Sigmoid colon (tissue), 7 donors: Measurements from ENCODE around the gene S100A6. TPM values are rescaled to one million over a fixed set of nuclear protein-coding genes. Genes with fewer than 3 reads are reported as not detected.

Experiments
- DNase-seq: peaks from one replicate; pipeline ENCODE4 v3.0.0-alpha.2; 2019
- H3K27ac ChIP-seq, 4 donors: fragments of 200-600 bp; sonication (generic); one replicate each; pipeline ENCODE4 v1.5.1; 2016 to 2019; ENCODE audit warnings: mild to moderate bottlenecking in 1 of 4
- H3K27me3 ChIP-seq, 3 donors: fragments of 200-600 bp; sonication (generic); one replicate each; pipeline ENCODE4 v1.5.1; 2019; ENCODE audit warnings: mild to moderate bottlenecking in 1 of 3
- H3K36me3 ChIP-seq, 4 donors: fragments of 200-600 bp; sonication (generic); one replicate each; pipeline ENCODE4 v1.5.1; 2016 to 2019
- H3K4me1 ChIP-seq, 4 donors: fragments of 200-600 bp; sonication (generic); one replicate each; pipeline ENCODE4 v1.5.1; 2017 to 2019
- H3K4me3 ChIP-seq, 4 donors: fragments of 200-600 bp; sonication (generic); one replicate each; pipeline ENCODE4 v1.5.1; 2017 to 2019; ENCODE audit warnings: mild to moderate bottlenecking in 2 of 4, moderate library complexity in 1 of 4
- H3K9me3 ChIP-seq, 4 donors: fragments of 200-600 bp in 3 of 4; sonication (generic) in 3 of 4; one replicate each; pipeline versions ENCODE4 v1.5.1 to v1.6.1; 2013 to 2019
- EP300 ChIP-seq, 4 donors: sonication (generic); formaldehyde crosslinking; IDR thresholded peaks; one replicate each; pipeline ENCODE4 v1.6.1; 2017; ENCODE audit warnings: antibody characterized with exemption in 4 of 4
- POLR2A ChIP-seq, 2 donors: fragments of 450-650 bp; IDR thresholded peaks; one replicate each; pipeline ENCODE4 v1.6.1; 2016; ENCODE audit warnings: antibody characterized with exemption in 2 of 2, mild to moderate bottlenecking in 2 of 2, moderate library complexity in 2 of 2
- POLR2AphosphoS5 ChIP-seq, 4 donors: sonication (generic); formaldehyde crosslinking; IDR thresholded peaks; one replicate each; pipeline ENCODE4 v1.6.1; 2017; ENCODE audit warnings: antibody characterized with exemption in 4 of 4
- WGBS, 2 donors: extraction: QIAGEN DNeasy Blood & Tissue Kit; methylation state at CpG; one replicate each; pipeline ENCODE4 v1.1.7; 2013; 5-methylcytosine and 5-hydroxymethylcytosine counted together
- intact Hi-C: fragments of 100-400 bp; cut with DNase I; formaldehyde crosslinking; loops from one replicate; pipeline ENCODE4 v1.15.1; 2023
- polyA plus RNA-seq, 3 donors: library from polyadenylated mRNA; stranded (reverse); fragments of 200-250 nt; gene quantifications; one replicate each; pipeline ENCODE4 v1.2.3, GENCODE V29; 2013
- total RNA-seq, 4 donors: library from RNA; depleted of rRNA; stranded (reverse); fragments of >200 nt; gene quantifications; one replicate each; pipeline ENCODE4 v1.1.0, GENCODE V29; 2016
- TF ChIP-seq, protein P1 (sequence below), 4 experiments: fragments of 450-650 bp in 3 of 4; fragments of 200-600 bp in 1 of 4; IDR thresholded peaks; one replicate each; pipeline ENCODE4 v1.5.1; 2016 to 2019; ENCODE audit warnings: antibody characterized with exemption in 4 of 4, mild to moderate bottlenecking in 3 of 4, moderate library complexity in 2 of 4
- donor health status: healthy with polysubstance abuse.
- donor health status: Bipolar disorder and iron deficiency.
- donor health status: healthy.

The S100A6 gene
- total and polyA plus RNA-seq, 7 donors: 445 to 7,223 (median 1,159) TPM

DNA sequence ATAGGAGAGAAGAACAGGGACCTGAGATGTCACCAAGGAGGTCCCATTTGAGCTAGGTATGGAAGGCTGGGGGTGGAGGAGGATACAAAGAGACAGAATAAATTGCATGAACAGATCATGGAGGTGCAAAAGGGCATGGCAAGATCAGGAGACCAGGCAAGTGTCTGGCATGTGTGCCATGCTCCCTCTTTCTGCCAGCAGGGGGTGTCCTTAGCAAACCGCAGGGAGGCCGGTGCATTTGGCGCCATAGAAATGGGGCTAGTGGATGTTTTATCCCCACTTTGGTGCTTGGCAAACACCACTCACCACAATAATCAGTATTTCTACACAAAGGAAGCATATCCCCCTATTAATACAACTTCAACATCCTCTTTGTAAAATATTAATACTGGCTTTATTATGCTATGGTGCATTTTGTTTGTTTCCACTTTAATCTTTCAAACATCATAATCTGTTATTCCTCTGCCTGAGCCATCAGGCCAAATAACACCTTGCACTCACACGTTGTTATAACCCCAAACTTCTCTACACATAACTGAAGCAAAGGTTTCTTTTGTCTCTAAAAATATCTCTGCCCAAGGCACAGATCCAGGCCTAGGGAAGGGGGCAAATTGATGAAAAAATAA lies 25.9 kb downstream of the S100A6 start:
- no peak for TF ChIP-seq EP300 (IDR thresholded peaks at IDR 0.05)
- TF ChIP-seq, protein P1, sequence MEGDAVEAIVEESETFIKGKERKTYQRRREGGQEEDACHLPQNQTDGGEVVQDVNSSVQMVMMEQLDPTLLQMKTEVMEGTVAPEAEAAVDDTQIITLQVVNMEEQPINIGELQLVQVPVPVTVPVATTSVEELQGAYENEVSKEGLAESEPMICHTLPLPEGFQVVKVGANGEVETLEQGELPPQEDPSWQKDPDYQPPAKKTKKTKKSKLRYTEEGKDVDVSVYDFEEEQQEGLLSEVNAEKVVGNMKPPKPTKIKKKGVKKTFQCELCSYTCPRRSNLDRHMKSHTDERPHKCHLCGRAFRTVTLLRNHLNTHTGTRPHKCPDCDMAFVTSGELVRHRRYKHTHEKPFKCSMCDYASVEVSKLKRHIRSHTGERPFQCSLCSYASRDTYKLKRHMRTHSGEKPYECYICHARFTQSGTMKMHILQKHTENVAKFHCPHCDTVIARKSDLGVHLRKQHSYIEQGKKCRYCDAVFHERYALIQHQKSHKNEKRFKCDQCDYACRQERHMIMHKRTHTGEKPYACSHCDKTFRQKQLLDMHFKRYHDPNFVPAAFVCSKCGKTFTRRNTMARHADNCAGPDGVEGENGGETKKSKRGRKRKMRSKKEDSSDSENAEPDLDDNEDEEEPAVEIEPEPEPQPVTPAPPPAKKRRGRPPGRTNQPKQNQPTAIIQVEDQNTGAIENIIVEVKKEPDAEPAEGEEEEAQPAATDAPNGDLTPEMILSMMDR (IDR thresholded peaks at IDR 0.05): peak in 3 of 4 experiments; percentile 20 to 46 (median 42)
- DNase-seq: no peak
- 29 to 73% methylated on average over 4 of the region's 4 CpGs for WGBS, 2 donors
- no peaks in the 10 kb centered on the region for H3K36me3 ChIP-seq
- no peak overlapping the region for H3K27ac ChIP-seq
- intact Hi-C loops: loop anchor here (2.0 to 5.0 kb wide), 3 partner anchors 23 to 242 kb away; partner anchors contain the start of gene S100A14
- H3K9me3 ChIP-seq: no peaks in the 10 kb centered on the region
- peaks cover 0 to 39% (median 32%) of the 10 kb centered on the region in 4 donors for H3K4me1 ChIP-seq
- H3K27me3 ChIP-seq: no peaks in the 10 kb centered on the region
- H3K4me3 ChIP-seq: no peak overlapping the region

DNA sequence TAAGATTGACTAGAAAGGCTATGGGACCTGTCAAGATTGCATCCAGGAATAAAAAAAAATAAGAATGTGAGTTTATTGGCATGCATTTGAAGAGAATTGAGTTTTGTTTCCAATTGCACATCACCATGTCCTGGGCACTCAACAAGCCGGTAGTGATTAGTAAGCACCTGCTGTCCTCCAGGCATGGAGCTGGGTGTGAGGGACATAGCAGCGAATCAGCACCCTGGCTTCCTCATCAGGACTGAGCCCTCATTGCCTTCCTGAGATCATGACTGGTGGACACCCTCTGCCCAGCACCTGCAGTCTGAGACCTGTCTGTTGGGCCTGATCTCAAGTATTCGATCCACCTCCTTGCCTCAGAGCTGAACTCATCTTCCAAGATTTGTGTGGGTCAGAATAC lies 26.8 kb downstream of the S100A6 start:
- no peak overlapping the region for H3K27ac ChIP-seq
- no peak overlapping the region for H3K4me3 ChIP-seq
- no peaks in the 10 kb centered on the region for H3K27me3 ChIP-seq
- intact Hi-C loops: no loop called here
- TF ChIP-seq POLR2A (IDR thresholded peaks at IDR 0.05) (no peak), POLR2AphosphoS5 (IDR thresholded peaks at IDR 0.05) (no peak), EP300 (IDR thresholded peaks at IDR 0.05) (no peak)
- TF ChIP-seq, protein P1 (IDR thresholded peaks at IDR 0.05): no peak
- no peaks in the 10 kb centered on the region for H3K9me3 ChIP-seq
- H3K36me3 ChIP-seq: no peaks in the 10 kb centered on the region
- DNase-seq: no peak
- peaks cover 0 to 39% (median 32%) of the 10 kb centered on the region in 4 donors for H3K4me1 ChIP-seq
- 93 to 96% methylated on average over 3 of the region's 3 CpGs for WGBS, 2 donors

DNA sequence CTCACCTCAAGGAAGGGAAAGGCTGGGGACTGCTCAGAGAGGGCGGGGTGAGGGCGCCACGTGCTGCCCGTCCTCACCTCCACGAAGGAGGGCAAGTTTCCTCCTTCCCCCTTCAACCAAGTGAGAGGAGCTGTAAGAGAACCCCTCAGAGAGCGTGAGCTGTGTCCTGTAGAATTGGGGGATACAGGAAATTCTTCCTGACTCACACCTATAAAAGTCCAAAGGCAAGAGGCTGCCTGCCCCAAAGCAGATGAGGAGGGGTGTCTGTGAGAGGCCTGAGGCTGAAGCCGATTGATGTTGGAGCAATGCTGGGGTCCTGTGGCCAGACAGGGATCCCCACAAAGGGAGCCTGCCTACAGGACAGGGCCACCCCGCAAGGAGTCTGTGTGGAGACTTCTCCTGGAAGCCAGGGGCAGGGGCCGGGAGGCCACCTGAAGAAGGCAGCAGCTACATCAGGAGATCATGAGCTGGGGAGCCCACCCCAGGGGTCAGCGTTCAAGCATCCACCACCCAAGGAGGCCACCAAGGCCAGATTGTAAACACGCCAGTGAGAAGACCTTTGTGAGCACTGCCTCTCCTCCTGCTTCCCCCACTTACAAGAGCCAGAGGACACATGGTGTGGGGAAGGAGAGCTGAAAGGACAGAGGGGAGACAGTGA lies 27.7 kb downstream of the S100A6 start:
- Histone ChIP-seq H3K4me3 (no peak overlapping the region), H3K9me3 (no peaks in the 10 kb centered on the region), H3K27ac (peak overlapping the region; percentile 75 to 90 (median 81)), H3K27me3 (no peaks in the 10 kb centered on the region), H3K36me3 (no peaks in the 10 kb centered on the region), H3K4me1 (peaks cover 0 to 39% (median 32%) of the 10 kb centered on the region in 4 donors)
- DNase-seq: no peak
- 76 to 86% methylated on average over 11 of the region's 11 CpGs for WGBS, 2 donors
- intact Hi-C loops: no loop called here
- TF ChIP-seq POLR2AphosphoS5 (IDR thresholded peaks at IDR 0.05) (no peak), EP300 (IDR thresholded peaks at IDR 0.05) (no peak), POLR2A (IDR thresholded peaks at IDR 0.05) (no peak)
- TF ChIP-seq, protein P1 (IDR thresholded peaks at IDR 0.05): no peak

DNA sequence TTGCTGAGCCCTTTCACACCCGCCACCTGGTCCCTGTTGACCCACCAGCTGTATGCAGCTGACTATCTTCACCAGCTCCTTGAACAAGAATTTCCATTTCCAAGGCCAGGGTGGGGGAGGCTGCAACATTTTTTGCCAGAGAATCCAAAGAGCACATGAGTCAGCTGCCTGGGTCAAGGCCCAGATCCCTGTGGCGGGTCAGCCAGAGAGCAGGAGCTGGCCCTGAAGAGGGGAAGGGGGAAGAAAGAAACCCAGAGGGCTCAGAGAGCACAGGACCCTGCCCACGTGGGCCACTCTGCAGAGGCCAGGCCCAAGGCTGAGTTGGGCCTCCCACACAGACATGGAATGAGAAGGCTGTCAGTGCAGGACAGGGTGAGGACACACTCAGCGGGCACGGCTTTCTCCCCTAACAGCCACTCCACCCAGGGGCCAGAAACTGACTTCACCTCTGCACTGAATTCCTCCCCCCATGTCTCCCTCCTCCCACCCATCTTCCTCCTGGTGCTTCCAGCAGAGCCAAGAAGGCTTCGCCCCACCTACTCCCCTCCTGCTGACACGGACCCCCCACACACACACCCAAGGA lies 28.9 kb downstream of the S100A6 start:
- WGBS, 2 donors: 73 to 80% methylated on average over 7 of the region's 7 CpGs
- peak; percentile 96 for DNase-seq
- H3K36me3 ChIP-seq: no peaks in the 10 kb centered on the region

More for the DNA sequence above, 28.9 kb downstream of the S100A6 start:
- H3K4me3 ChIP-seq: no peak overlapping the region
- H3K4me1 ChIP-seq: peaks cover 0 to 39% (median 32%) of the 10 kb centered on the region in 4 donors
- intact Hi-C loops: no loop called here
- peak overlapping the region; percentile 75 to 90 (median 81) for H3K27ac ChIP-seq
- no peaks in the 10 kb centered on the region for H3K9me3 ChIP-seq
- TF ChIP-seq, protein P1 (IDR thresholded peaks at IDR 0.05): no peak
- TF ChIP-seq POLR2AphosphoS5 (IDR thresholded peaks at IDR 0.05) (peak; percentile 83 to 93 (median 86)), POLR2A (IDR thresholded peaks at IDR 0.05) (no peak), EP300 (IDR thresholded peaks at IDR 0.05) (peak in 2 of 4 donors; percentile 49 to 87)
- H3K27me3 ChIP-seq: no peaks in the 10 kb centered on the region
